A549 (cell line): ENCODE results near the gene TBC1D16. TPM values are rescaled to one million over a fixed set of nuclear protein-coding genes. Genes with fewer than 3 reads are reported as not detected.

Experiments
- ATAC-seq, 2 experiments: fragments of 200-7000 bp in 1 of 2; fragments of >200 bp in 1 of 2; cut with Nextera tagmentation in 1 of 2; cut with Tn5 transposase in 1 of 2; 3 replicates each; pipeline versions ENCODE4 v1.8.0 to v1.9.1; 2018 to 2020; ENCODE audit warnings: mild to moderate bottlenecking in 1 of 2, moderate library complexity in 1 of 2
- CTCF ChIA-PET: fragments of 300-600 bp; sonication (Branson Sonifier 250); formaldehyde crosslinking; extraction: SDS; loops from one replicate; lab custom pipeline; 2021; ENCODE audit warnings: antibody characterized with exemption, inconsistent platforms; lab: Yijun Ruan, JAX
- POLR2A ChIA-PET: fragments of 350-600 bp; formaldehyde crosslinking; extraction: SDS; loops from one replicate; lab custom pipeline; 2021; ENCODE audit warnings: antibody characterized with exemption, inconsistent platforms; lab: Yijun Ruan, JAX
- DNase-seq, 2 experiments: peaks; one replicate each; pipeline versions ENCODE4 v3.0.0 to v3.0.0-alpha.2; 2011 to 2016; ENCODE audit warnings: low read depth in 1 of 2, low spot score in 1 of 2
- FAIRE-seq: peaks from 2 replicates; lab custom pipeline; 2011; peaks lifted over from hg19 to GRCh38; lab: Jason Lieb, UNC
- H3K27ac ChIP-seq, 2 experiments: fragments of >200 bp; sonication (Bioruptor Twin); formaldehyde crosslinking; 3 replicates each; pipeline ENCODE4 v1.5.1; 2016 to 2017
- H3K4me1 ChIP-seq: fragments of >200 bp; sonication (Bioruptor Twin); formaldehyde crosslinking; 3 replicates; pipeline ENCODE4 v1.6.1; 2016
- H3K4me2 ChIP-seq: fragments of >200 bp; sonication (Bioruptor Twin); formaldehyde crosslinking; 3 replicates; pipeline ENCODE4 v1.6.1; 2016
- H3K4me3 ChIP-seq: fragments of >200 bp; sonication (Bioruptor Twin); formaldehyde crosslinking; 3 replicates; pipeline ENCODE4 v1.5.1; 2016
- H3K9me3 ChIP-seq: fragments of >200 bp; sonication (Bioruptor Twin); formaldehyde crosslinking; 3 replicates; pipeline ENCODE4 v1.6.1; 2016
- BCL3 ChIP-seq: fragments of >200 bp; sonication (Bioruptor Twin); formaldehyde crosslinking; IDR thresholded peaks from 3 replicates; pipeline ENCODE4 v1.6.1; 2016
- CBX2 ChIP-seq: fragments of 200-600 bp; sonication (generic); IDR thresholded peaks from 2 replicates; pipeline ENCODE4 v1.6.1; 2016; ENCODE audit warnings: low read depth, mild to moderate bottlenecking, borderline replicate concordance
- CBX8 ChIP-seq: fragments of 200-600 bp; sonication (generic); IDR thresholded peaks from 2 replicates; pipeline ENCODE4 v1.6.1; 2016
- CTCF ChIP-seq: fragments of >200 bp; sonication (Bioruptor Twin); formaldehyde crosslinking; IDR thresholded peaks from 3 replicates; pipeline ENCODE4 v1.5.1; 2016
- EHMT2 ChIP-seq: fragments of 200-600 bp; sonication (generic); IDR thresholded peaks from 2 replicates; pipeline ENCODE4 v1.6.1; 2016; ENCODE audit warnings: antibody characterized with exemption, low read depth, mild to moderate bottlenecking, moderate library complexity
- ELK1 ChIP-seq: fragments of 150-350 bp; IDR thresholded peaks from 2 replicates; pipeline ENCODE4 v1.6.1; 2014; ENCODE audit warnings: low read depth, mild to moderate bottlenecking, low read length
- ESRRA ChIP-seq: fragments of 150-350 bp; IDR thresholded peaks from 2 replicates; pipeline ENCODE4 v1.6.1; 2014; ENCODE audit warnings: mild to moderate bottlenecking, low read length, borderline replicate concordance
- FOSB ChIP-seq: fragments of 250-450 bp; sonication (Bioruptor Pico); IDR thresholded peaks from 2 replicates; pipeline ENCODE4 v1.5.0; 2020; ENCODE audit warnings: mild to moderate bottlenecking, moderate library complexity
- HOXB5 ChIP-seq: fragments of 250-450 bp; sonication (Bioruptor Pico); IDR thresholded peaks from 2 replicates; pipeline ENCODE4 v1.5.0; 2020; ENCODE audit warnings: mild to moderate bottlenecking, moderate library complexity
- NR3C1 ChIP-seq: fragments of >200 bp; sonication (Bioruptor Twin); formaldehyde crosslinking; IDR thresholded peaks from 3 replicates; pipeline ENCODE4 v1.6.1; 2017
- PHF8 ChIP-seq: fragments of 200-600 bp; sonication (generic); IDR thresholded peaks from 2 replicates; pipeline ENCODE4 v1.6.1; 2016; ENCODE audit warnings: low read depth, mild to moderate bottlenecking, antibody characterized with exemption, moderate library complexity, borderline replicate concordance
- POLR2A ChIP-seq: IDR thresholded peaks from 2 replicates; pipeline ENCODE4 v1.6.1; 2012; ENCODE audit warnings: mild to moderate bottlenecking, low read length
- RCOR1 ChIP-seq: fragments of 150-350 bp; IDR thresholded peaks from 2 replicates; pipeline ENCODE4 v1.6.1; 2014; ENCODE audit warnings: antibody characterized with exemption, low read length, low read depth
- TFCP2L1 ChIP-seq: fragments of 250-450 bp; sonication (Bioruptor Pico); IDR thresholded peaks from 2 replicates; pipeline ENCODE4 v1.5.0; 2021; ENCODE audit warnings: mild to moderate bottlenecking
- TP53 ChIP-seq: fragments of 250-450 bp; sonication (Bioruptor Pico); IDR thresholded peaks from 2 replicates; pipeline ENCODE4 v1.5.0; 2021; ENCODE audit warnings: mild to moderate bottlenecking, moderate library complexity
- WGBS: methylation state at CpG from one replicate; pipeline ENCODE4 v1.1.6; 2017; ENCODE audit errors: missing lambda C conversion rate; 5-methylcytosine and 5-hydroxymethylcytosine counted together
- polyA plus RNA-seq, 4 experiments: library from polyadenylated mRNA; depleted of rRNA in 3 of 4; stranded (reverse); fragments of >200 nt; fragmentation: RNase III in 1 of 4; extraction: RNeasy Plus Mini Kit Qiagen cat#74134 plus additional on column Dnase treatment in 1 of 4; gene quantifications; 2 replicates in 3 of 4; 3 replicates in 1 of 4; pipeline ENCODE4 v1.2.3, GENCODE V29; 2011 to 2017

Gene TBC1D16
- polyA plus RNA-seq, 2 of the 4 experiments (the other 2 are of a cell fraction), result 8.9 to 12.5 TPM

- no peak for TF ChIP-seq CBX2
- TF ChIP-seq ELK1, result no peak
- no peak for TF ChIP-seq TP53 (CRISPR knock-in tag)
- TF ChIP-seq RCOR1, result no peak
- TF ChIP-seq BCL3, result no peak
- no peak for TF ChIP-seq EHMT2
- no peak for TF ChIP-seq PHF8
- no peak for TF ChIP-seq CTCF
These were observed 10.0 kb upstream of the TBC1D16 start (continued) for GRCh38 chr17:80045703-80046102.

- ATAC-seq, result no peak
- H3K9me3 ChIP-seq, result no peaks in the 10 kb centered on the region
- TF ChIP-seq HOXB5 (CRISPR knock-in tag) (no peak), PHF8 (no peak), FOSB (CRISPR knock-in tag) (no peak), ESRRA (peak; percentile 48; the same call in 1 of the 2 replicates)
- H3K27ac ChIP-seq, result no peak overlapping the region
- no peaks in the 10 kb centered on the region for H3K4me1 ChIP-seq
- FAIRE-seq, result no peak
- no peak for DNase-seq
- no peak overlapping the region for H3K4me3 ChIP-seq
- ChIA-PET POLR2A (no interaction called here), CTCF (interaction anchor here (0.9 to 4.5 kb wide), 2 partner anchors 8 to 37 kb away, joined by 3 to 27 read pairs; partner anchors contain the start of gene TBC1D16)
- WGBS, result 89% methylated on average over 6 of the region's 6 CpGs
- no peak overlapping the region for H3K4me2 ChIP-seq
These were observed 8.3 kb upstream of the TBC1D16 start for GRCh38 chr17:80043963-80044362.

GRCh38 chr17:80036715-80037477 is 1.2 kb upstream of the TBC1D16 start:
- Histone ChIP-seq H3K9me3 (no peaks in the 10 kb centered on the region), H3K4me2 (peak overlapping the region; percentile 91), H3K4me3 (peak overlapping the region; percentile 89), H3K4me1 (peaks cover 8% of the 10 kb centered on the region), H3K27ac (peak overlapping the region; percentile 83 to 93)
- ATAC-seq, result peak; percentile 47 to 73
- ChIA-PET CTCF (interaction anchor here (1.2 kb wide), 2 partner anchors 30 to 45 kb away, joined by 3 to 4 read pairs; no protein-coding TSS in a partner anchor), POLR2A (no interaction called here)
- TF ChIP-seq NR3C1 (no peak), TFCP2L1 (peak; percentile 70; the same call in 1 of the 2 replicates), CBX8 (no peak), POLR2A (peak; percentile 31; the same call in 1 of the 2 replicates)
- no peak for FAIRE-seq
- peak; percentile 63 for DNase-seq
- WGBS, result 3% methylated on average over 37 of the region's 52 CpGs
